ENCODE measurements around the gene RNF17.

DNA sequence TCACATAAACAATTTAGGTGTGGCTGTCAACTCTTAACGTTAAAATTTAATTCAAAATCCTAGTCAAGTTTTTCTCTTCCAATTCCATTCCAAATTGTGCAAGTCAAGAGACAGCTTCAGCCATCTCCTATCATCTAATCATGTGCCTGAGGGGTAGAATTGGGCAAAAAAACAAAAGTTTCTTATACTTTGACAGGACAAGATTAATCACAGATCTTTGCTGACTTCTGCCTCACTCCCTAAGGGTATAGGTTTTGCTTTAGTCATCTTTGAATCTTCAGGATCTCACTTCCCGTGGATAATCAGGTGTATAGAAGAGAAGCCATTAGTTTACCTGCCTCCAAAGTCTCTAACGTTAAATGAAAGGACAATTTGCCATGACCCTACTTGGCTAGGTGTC is 24.6 kb downstream of the RNF17 start:
- TF ChIP-seq, protein P1, sequence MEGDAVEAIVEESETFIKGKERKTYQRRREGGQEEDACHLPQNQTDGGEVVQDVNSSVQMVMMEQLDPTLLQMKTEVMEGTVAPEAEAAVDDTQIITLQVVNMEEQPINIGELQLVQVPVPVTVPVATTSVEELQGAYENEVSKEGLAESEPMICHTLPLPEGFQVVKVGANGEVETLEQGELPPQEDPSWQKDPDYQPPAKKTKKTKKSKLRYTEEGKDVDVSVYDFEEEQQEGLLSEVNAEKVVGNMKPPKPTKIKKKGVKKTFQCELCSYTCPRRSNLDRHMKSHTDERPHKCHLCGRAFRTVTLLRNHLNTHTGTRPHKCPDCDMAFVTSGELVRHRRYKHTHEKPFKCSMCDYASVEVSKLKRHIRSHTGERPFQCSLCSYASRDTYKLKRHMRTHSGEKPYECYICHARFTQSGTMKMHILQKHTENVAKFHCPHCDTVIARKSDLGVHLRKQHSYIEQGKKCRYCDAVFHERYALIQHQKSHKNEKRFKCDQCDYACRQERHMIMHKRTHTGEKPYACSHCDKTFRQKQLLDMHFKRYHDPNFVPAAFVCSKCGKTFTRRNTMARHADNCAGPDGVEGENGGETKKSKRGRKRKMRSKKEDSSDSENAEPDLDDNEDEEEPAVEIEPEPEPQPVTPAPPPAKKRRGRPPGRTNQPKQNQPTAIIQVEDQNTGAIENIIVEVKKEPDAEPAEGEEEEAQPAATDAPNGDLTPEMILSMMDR (IDR thresholded peaks at IDR 0.05; ENCODE audit: insufficient read depth, low read depth, low read length) = no peak
- no peak for TF ChIP-seq EZH2 (IDR thresholded peaks at IDR 0.05; ENCODE audit: insufficient read depth, low read length)

Measured in astrocyte (in vitro differentiated cells and primary cell).